MCF 10A (cell line): ENCODE results near the gene P2RX7. TPM values are rescaled to one million over a fixed set of nuclear protein-coding genes. Genes with fewer than 3 reads are reported as not detected.

Source experiments
- BruUV-seq: library from RNA; stranded (reverse); fragments of 400-500 nt; replicated peaks from 2 replicates; lab custom pipeline; 2021; lab: Mats Ljungman, UMichigan
- CTCF ChIA-PET: fragments of 300-600 bp; sonication (Branson Sonifier 250); formaldehyde crosslinking; extraction: SDS; loops from one replicate; lab custom pipeline; 2021; ENCODE audit warnings: antibody characterized with exemption, inconsistent platforms; lab: Yijun Ruan, JAX
- POLR2A ChIA-PET: fragments of 300-600, 350-650 bp; sonication (Branson Sonifier 250); formaldehyde crosslinking; extraction: SDS; loops from one replicate; lab custom pipeline; 2020; ENCODE audit warnings: antibody characterized with exemption, inconsistent platforms; lab: Yijun Ruan, JAX
- DNase-seq: peaks from one replicate; pipeline ENCODE4 v3.0.0-alpha.2; 2018; ENCODE audit not compliant: unreplicated experiment
- H3K27ac Mint-ChIP-seq: one replicate; pipeline ENCODE4 v1.8.0; 2022; ENCODE audit warnings: mild to moderate bottlenecking, low read depth, mixed read lengths; ENCODE audit not compliant: unreplicated experiment
- H3K27me3 Mint-ChIP-seq: one replicate; pipeline ENCODE4 v1.8.0; 2022; ENCODE audit warnings: mixed read lengths; ENCODE audit not compliant: insufficient read depth, unreplicated experiment
- H3K36me3 Mint-ChIP-seq: one replicate; pipeline ENCODE4 v1.8.0; 2022; ENCODE audit warnings: mild to moderate bottlenecking, moderate library complexity, mixed read lengths; ENCODE audit not compliant: insufficient read depth, unreplicated experiment
- H3K4me1 Mint-ChIP-seq: one replicate; pipeline ENCODE4 v1.8.0; 2022; ENCODE audit warnings: mixed read lengths; ENCODE audit not compliant: insufficient read depth, unreplicated experiment
- H3K4me3 Mint-ChIP-seq: one replicate; pipeline ENCODE4 v1.8.0; 2022; ENCODE audit warnings: mild to moderate bottlenecking, moderate library complexity, mixed read lengths; ENCODE audit not compliant: unreplicated experiment
- H3K9me3 Mint-ChIP-seq: one replicate; pipeline ENCODE4 v1.8.0; 2022; ENCODE audit warnings: mixed read lengths; ENCODE audit not compliant: unreplicated experiment
- intact Hi-C: fragments of 100-400 bp; cut with micrococcal nuclease; formaldehyde crosslinking; loops from 2 replicates; pipeline ENCODE4 v1.14.1; 2022
- total RNA-seq: library from RNA; stranded (reverse); gene quantifications from 2 replicates; pipeline ENCODE4 v1.2.3, GENCODE V29; 2022
- TF ChIP-seq, protein P1 (sequence below): fragments of 200-600 bp; IDR thresholded peaks from one replicate; pipeline ENCODE4 v1.8.0; 2022; ENCODE audit warnings: antibody characterized with exemption, mild to moderate bottlenecking; ENCODE audit not compliant: unreplicated experiment

P2RX7 gene
- total RNA-seq, 1 experiment from 2014 or later: 0.68 TPM

DNA sequence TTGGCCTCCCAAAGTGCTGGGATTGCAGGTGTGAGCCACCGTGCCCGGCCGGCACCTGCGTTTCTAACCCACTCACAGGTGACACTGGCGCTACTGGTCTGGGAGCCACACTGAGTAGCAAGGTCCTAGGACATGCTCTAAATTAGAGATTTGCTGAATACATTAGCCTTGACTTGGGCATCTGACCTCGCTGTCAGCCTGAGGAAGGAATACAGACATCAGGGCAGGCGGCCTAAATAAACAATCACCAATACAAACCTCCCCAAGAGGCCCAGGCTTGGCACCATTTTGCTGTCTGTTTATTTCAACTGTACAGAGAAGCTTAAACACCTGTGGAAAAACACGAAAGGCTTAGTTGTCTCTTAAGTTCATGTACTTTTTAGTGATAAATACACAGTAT, 104.7 kb downstream of the P2RX7 start:
- H3K27me3 Mint-ChIP-seq: no peaks in the 10 kb centered on the region
- TF ChIP-seq, protein P1, sequence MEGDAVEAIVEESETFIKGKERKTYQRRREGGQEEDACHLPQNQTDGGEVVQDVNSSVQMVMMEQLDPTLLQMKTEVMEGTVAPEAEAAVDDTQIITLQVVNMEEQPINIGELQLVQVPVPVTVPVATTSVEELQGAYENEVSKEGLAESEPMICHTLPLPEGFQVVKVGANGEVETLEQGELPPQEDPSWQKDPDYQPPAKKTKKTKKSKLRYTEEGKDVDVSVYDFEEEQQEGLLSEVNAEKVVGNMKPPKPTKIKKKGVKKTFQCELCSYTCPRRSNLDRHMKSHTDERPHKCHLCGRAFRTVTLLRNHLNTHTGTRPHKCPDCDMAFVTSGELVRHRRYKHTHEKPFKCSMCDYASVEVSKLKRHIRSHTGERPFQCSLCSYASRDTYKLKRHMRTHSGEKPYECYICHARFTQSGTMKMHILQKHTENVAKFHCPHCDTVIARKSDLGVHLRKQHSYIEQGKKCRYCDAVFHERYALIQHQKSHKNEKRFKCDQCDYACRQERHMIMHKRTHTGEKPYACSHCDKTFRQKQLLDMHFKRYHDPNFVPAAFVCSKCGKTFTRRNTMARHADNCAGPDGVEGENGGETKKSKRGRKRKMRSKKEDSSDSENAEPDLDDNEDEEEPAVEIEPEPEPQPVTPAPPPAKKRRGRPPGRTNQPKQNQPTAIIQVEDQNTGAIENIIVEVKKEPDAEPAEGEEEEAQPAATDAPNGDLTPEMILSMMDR: no peak
- no peaks in the 10 kb centered on the region for H3K4me1 Mint-ChIP-seq
- DNase-seq: no peak
- H3K9me3 Mint-ChIP-seq: no peaks in the 10 kb centered on the region
- no peak overlapping the region for H3K4me3 Mint-ChIP-seq
- peaks cover 31% of the 10 kb centered on the region for H3K36me3 Mint-ChIP-seq
- no TSS peak for BruUV-seq
- intact Hi-C loops: no loop called here
- H3K27ac Mint-ChIP-seq: no peak overlapping the region
- CTCF ChIA-PET: no interaction called here
- POLR2A ChIA-PET: interaction anchor here (0.6 to 1.0 kb wide), 2 partner anchors 14 to 1050 kb away, joined by 3 to 4 read pairs; no protein-coding TSS in a partner anchor

Other genes starting within 250 kb of the P2RX7 start
- 32.6 and 43.7 TPM in 2 replicates for gene SPPL3, start 228.5 kb upstream of the P2RX7 start, total RNA-seq
- not detected in 2 replicates for gene HNF1A, start 154.3 kb upstream of the P2RX7 start, total RNA-seq
- gene C12orf43, start 116.4 kb upstream of the P2RX7 start, total RNA-seq: 15.5 and 18.9 TPM in 2 replicates
- gene OASL, start 93.6 kb upstream of the P2RX7 start, total RNA-seq: 0.29 and 0.47 TPM in 2 replicates
- gene P2RX4, start 77.3 kb downstream of the P2RX7 start, total RNA-seq: 8.1 and 10.7 TPM in 2 replicates
- 31.9 and 36.3 TPM in 2 replicates for gene CAMKK2, start 163.8 kb downstream of the P2RX7 start, total RNA-seq
- gene ANAPC5, start 219.5 kb downstream of the P2RX7 start, total RNA-seq: 85.9 and 95.6 TPM in 2 replicates